Astrocyte (in vitro differentiated cells and primary cell): ENCODE measurements around the gene BCR. TPM values are rescaled to one million over a fixed set of nuclear protein-coding genes. Genes with fewer than 3 reads are reported as not detected.

Experiments
- DNase-seq: peaks from one replicate; pipeline ENCODE4 v3.0.0-alpha.2; 2010; ENCODE audit warnings: low read depth
- FAIRE-seq: peaks from 2 replicates; lab custom pipeline; 2011; peaks lifted over from hg19 to GRCh38; lab: Jason Lieb, UNC
- H2AFZ ChIP-seq: 2 replicates; pipeline ENCODE4 v1.6.0; 2012; ENCODE audit warnings: low read depth, low read length, inconsistent platforms
- H3K27ac ChIP-seq: 2 replicates; pipeline ENCODE4 v1.5.1; 2011; ENCODE audit warnings: low read depth, low read length, inconsistent platforms
- H3K27me3 ChIP-seq: 2 replicates; pipeline ENCODE4 v1.6.0; 2011; ENCODE audit warnings: low read length, inconsistent platforms; ENCODE audit not compliant: insufficient read depth
- H3K36me3 ChIP-seq: 2 replicates; pipeline ENCODE4 v1.5.1; 2011; ENCODE audit warnings: low read length, inconsistent platforms; ENCODE audit not compliant: insufficient read depth
- H3K4me1 ChIP-seq: 2 replicates; pipeline ENCODE4 v1.5.1; 2011; ENCODE audit warnings: low read length, inconsistent platforms; ENCODE audit not compliant: insufficient read depth
- H3K4me2 ChIP-seq: 2 replicates; pipeline ENCODE4 v1.6.0; 2012; ENCODE audit warnings: low read length, inconsistent platforms
- H3K4me3 ChIP-seq: 2 replicates; pipeline ENCODE4 v1.5.1; 2011; ENCODE audit warnings: low read depth, mild to moderate bottlenecking, low read length, inconsistent platforms; ENCODE audit not compliant: insufficient read depth
- H3K79me2 ChIP-seq: 2 replicates; pipeline ENCODE4 v1.6.0; 2012; ENCODE audit warnings: mild to moderate bottlenecking, low read length, inconsistent platforms; ENCODE audit not compliant: insufficient read depth
- H3K9ac ChIP-seq: 2 replicates; pipeline ENCODE4 v1.6.0; 2012; ENCODE audit warnings: mild to moderate bottlenecking, low read length, inconsistent platforms
- H3K9me3 ChIP-seq: 2 replicates; pipeline ENCODE4 v1.5.1; 2012; ENCODE audit warnings: low read depth, mild to moderate bottlenecking, low read length, inconsistent platforms; ENCODE audit not compliant: insufficient read depth
- H4K20me1 ChIP-seq: 2 replicates; pipeline ENCODE4 v1.6.0; 2012; ENCODE audit warnings: low read length, inconsistent platforms; ENCODE audit not compliant: insufficient read depth
- H3K27ac Mint-ChIP-seq: one replicate; pipeline ENCODE4 v1.8.0; 2021; ENCODE audit warnings: mild to moderate bottlenecking, mixed read lengths; ENCODE audit not compliant: unreplicated experiment
- H3K27me3 Mint-ChIP-seq: one replicate; pipeline ENCODE4 v1.8.0; 2021; ENCODE audit warnings: low read depth, mixed read lengths; ENCODE audit not compliant: unreplicated experiment
- H3K36me3 Mint-ChIP-seq: one replicate; pipeline ENCODE4 v1.8.0; 2021; ENCODE audit warnings: low read depth, mixed read lengths; ENCODE audit not compliant: unreplicated experiment
- H3K4me1 Mint-ChIP-seq: one replicate; pipeline ENCODE4 v1.8.0; 2021; ENCODE audit warnings: low read depth, mixed read lengths; ENCODE audit not compliant: unreplicated experiment
- H3K4me3 Mint-ChIP-seq: one replicate; pipeline ENCODE4 v1.8.0; 2021; ENCODE audit warnings: mild to moderate bottlenecking, moderate library complexity, mixed read lengths; ENCODE audit not compliant: unreplicated experiment
- H3K9me3 Mint-ChIP-seq: one replicate; pipeline ENCODE4 v1.8.0; 2021; ENCODE audit warnings: mild to moderate bottlenecking, mixed read lengths; ENCODE audit not compliant: unreplicated experiment
- EZH2 ChIP-seq: IDR thresholded peaks from 2 replicates; pipeline ENCODE4 v1.6.1; 2012; ENCODE audit warnings: mild to moderate bottlenecking, low read length, inconsistent platforms; ENCODE audit not compliant: insufficient read depth
- total RNA-seq: library from RNA; stranded (reverse); gene quantifications from 2 replicates; pipeline ENCODE4 v1.2.1, GENCODE V29; 2021
- TF ChIP-seq, protein P1 (sequence below): IDR thresholded peaks from 2 replicates; pipeline ENCODE4 v1.5.1; 2011; ENCODE audit warnings: low read depth, mild to moderate bottlenecking, inconsistent platforms, low read length, moderate library complexity; ENCODE audit not compliant: insufficient read depth

Gene BCR
- total RNA-seq, 1 donor from 2014 or later, result 48.9 TPM

DNA sequence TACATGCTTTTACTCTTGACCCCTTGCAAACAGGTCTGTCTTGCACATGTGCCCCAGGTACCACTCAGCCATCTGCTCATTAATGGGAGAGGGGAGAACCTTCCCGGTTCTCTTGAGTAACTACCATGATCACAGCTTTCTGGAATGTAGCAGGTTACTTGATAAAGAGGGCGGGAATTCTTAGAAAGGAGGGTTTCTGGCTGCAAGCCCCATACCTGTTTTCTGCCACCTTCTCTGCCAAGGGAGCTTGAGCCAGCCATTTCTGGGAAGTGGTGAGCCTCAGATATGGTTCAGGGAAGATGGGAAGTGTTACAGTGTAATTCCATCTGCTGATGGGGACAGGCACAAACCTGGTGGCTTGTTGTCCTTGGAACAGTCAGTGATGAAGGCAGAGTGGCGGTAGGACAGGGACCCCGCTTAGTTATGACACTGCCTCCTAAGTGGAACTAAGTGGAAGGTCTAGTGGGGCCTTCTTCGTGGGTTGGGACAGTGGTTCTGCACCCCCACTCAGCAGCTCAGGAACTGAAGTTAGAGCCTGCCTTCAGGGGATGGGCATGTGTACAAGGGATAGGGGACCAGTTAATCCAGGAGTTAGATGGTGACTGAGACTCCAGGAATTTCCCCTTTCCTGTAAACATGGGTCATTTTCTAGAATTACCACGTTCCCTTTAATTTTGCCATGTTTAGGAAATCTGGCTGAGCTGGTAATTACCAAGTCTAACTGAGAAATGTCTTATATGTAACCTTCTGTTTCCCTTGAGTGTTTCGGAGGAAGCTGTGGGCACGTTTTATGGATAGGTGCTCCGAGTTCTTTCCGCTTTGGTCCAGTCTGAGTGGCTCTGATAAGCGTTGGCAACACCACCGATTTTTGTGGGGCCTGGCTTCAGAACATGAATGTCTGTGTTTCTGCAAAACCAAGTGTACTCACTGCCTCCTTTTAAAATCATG lies 35.3 kb downstream of the BCR start:
- H4K20me1 ChIP-seq, result peaks cover 97% of the 10 kb centered on the region
- peaks cover 38% of the 10 kb centered on the region for H3K4me1 ChIP-seq
- peak overlapping the region; percentile 46 for H3K4me2 ChIP-seq
- Mint-ChIP-seq H3K4me1 (peaks cover 43% of the 10 kb centered on the region), H3K36me3 (no peaks in the 10 kb centered on the region), H3K4me3 (no peak overlapping the region), H3K27me3 (peaks cover 2% of the 10 kb centered on the region), H3K9me3 (no peaks in the 10 kb centered on the region), H3K27ac (no peak overlapping the region)
- peak; percentile 46 for DNase-seq
- no peak overlapping the region for H3K9ac ChIP-seq
- no peak overlapping the region for H2AFZ ChIP-seq
- FAIRE-seq, result no peak
- TF ChIP-seq, protein P1, sequence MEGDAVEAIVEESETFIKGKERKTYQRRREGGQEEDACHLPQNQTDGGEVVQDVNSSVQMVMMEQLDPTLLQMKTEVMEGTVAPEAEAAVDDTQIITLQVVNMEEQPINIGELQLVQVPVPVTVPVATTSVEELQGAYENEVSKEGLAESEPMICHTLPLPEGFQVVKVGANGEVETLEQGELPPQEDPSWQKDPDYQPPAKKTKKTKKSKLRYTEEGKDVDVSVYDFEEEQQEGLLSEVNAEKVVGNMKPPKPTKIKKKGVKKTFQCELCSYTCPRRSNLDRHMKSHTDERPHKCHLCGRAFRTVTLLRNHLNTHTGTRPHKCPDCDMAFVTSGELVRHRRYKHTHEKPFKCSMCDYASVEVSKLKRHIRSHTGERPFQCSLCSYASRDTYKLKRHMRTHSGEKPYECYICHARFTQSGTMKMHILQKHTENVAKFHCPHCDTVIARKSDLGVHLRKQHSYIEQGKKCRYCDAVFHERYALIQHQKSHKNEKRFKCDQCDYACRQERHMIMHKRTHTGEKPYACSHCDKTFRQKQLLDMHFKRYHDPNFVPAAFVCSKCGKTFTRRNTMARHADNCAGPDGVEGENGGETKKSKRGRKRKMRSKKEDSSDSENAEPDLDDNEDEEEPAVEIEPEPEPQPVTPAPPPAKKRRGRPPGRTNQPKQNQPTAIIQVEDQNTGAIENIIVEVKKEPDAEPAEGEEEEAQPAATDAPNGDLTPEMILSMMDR, result no peak
- TF ChIP-seq EZH2, result no peak
- no peaks in the 10 kb centered on the region for H3K9me3 ChIP-seq
- H3K4me3 ChIP-seq, result no peak overlapping the region
- peaks cover 3% of the 10 kb centered on the region for H3K36me3 ChIP-seq
- no peaks in the 10 kb centered on the region for H3K27me3 ChIP-seq
- no peak overlapping the region for H3K27ac ChIP-seq
- H3K79me2 ChIP-seq, result peaks cover 95% of the 10 kb centered on the region

DNA sequence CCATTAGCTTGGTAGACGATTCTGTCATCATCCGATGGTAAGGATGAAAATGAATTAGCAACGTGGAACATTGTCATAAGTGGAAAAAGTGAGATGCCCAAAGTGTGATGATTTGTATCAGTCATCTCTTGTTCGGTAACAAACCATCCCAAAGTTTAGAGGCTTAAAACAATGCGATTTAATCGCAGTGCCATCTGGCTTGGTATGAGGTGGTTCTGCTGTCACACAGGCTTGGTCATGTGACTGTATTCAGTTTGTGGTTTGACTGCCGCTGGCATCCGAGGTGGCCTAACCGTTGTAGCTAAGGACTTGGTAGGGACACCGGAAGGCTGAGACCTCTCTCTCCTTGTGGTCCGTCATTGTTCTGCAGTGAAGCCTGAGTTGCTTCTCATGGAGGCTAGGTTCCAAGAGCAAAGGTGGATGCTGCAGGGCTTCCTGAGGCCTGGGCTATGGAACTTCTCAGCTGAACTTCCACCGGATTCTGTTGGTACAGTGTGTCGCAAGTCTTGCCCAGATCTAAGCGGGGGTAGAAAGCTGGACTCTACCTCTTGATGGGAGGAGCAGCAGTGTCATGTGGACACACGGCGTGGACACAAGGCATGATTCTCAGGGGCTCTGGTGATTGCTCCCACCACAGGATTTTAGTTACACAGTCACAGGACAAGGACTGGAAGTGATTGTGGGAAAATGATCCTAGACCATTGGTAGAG lies 36.3 kb downstream of the BCR start:
- peaks cover 2% of the 10 kb centered on the region for H3K27me3 Mint-ChIP-seq
- H3K4me3 ChIP-seq, result no peak overlapping the region
- FAIRE-seq (no peak), DNase-seq (no peak)
- no peak for TF ChIP-seq EZH2
- TF ChIP-seq, protein P1, result no peak
- peaks cover 46% of the 10 kb centered on the region for H3K4me1 ChIP-seq
- no peaks in the 10 kb centered on the region for H3K27me3 ChIP-seq
- no peak overlapping the region for H3K9ac ChIP-seq
- H2AFZ ChIP-seq, result no peak overlapping the region
- no peak overlapping the region for H3K4me3 Mint-ChIP-seq
- peaks cover 100% of the 10 kb centered on the region for H4K20me1 ChIP-seq
- H3K36me3 Mint-ChIP-seq, result no peaks in the 10 kb centered on the region
- H3K27ac Mint-ChIP-seq, result no peak overlapping the region
- H3K9me3 ChIP-seq, result no peaks in the 10 kb centered on the region
- H3K79me2 ChIP-seq, result peaks cover 100% of the 10 kb centered on the region
- no peaks in the 10 kb centered on the region for H3K9me3 Mint-ChIP-seq
- no peak overlapping the region for H3K27ac ChIP-seq
- H3K36me3 ChIP-seq, result peaks cover 3% of the 10 kb centered on the region
- peaks cover 48% of the 10 kb centered on the region for H3K4me1 Mint-ChIP-seq
- H3K4me2 ChIP-seq, result no peak overlapping the region
